ENCODE data around the gene BRD9. TPM values are rescaled to one million over a fixed set of nuclear protein-coding genes. Genes with fewer than 3 reads are reported as not detected.
"Not testable (repeated sequence)": the region's sequence is repeated elsewhere in the genome, so short reads cannot be mapped to it uniquely, and the experiment has no call there.

BRD9 gene
- total RNA-seq, 1 donor from 2014 or later: 60.5 TPM

- peaks cover 6% of the 10 kb centered on the region for H3K9me3 Mint-ChIP-seq
- peaks cover 24% of the 10 kb centered on the region for H3K27me3 Mint-ChIP-seq (ENCODE audit: low read depth)
- TF ChIP-seq CTCF (IDR thresholded peaks at IDR 0.05; ENCODE audit: unreplicated experiment): no peak
- H3K4me1 Mint-ChIP-seq: peaks cover 5% of the 10 kb centered on the region
- no peak overlapping the region for H3K4me3 Mint-ChIP-seq
- DNase-seq (ENCODE audit: low spot score in 2 of 2, unreplicated experiment in 2 of 2): no peak
- no peak overlapping the region for H3K27ac Mint-ChIP-seq
- H3K36me3 Mint-ChIP-seq: peaks cover 18% of the 10 kb centered on the region
These were observed 26.9 kb upstream of the BRD9 start for GRCh38 chr5:919356-920000.

- H3K27ac Mint-ChIP-seq; H3K9me3 Mint-ChIP-seq; H3K4me3 Mint-ChIP-seq; H3K4me1 Mint-ChIP-seq; DNase-seq (ENCODE audit: low spot score in 2 of 2, unreplicated experiment in 2 of 2): not testable (repeated sequence)
- peaks cover 18% of the 10 kb centered on the region for H3K36me3 Mint-ChIP-seq
- peaks cover 21% of the 10 kb centered on the region for H3K27me3 Mint-ChIP-seq (ENCODE audit: low read depth)
These were observed 26.1 kb upstream of the BRD9 start for GRCh38 chr5:918717-919116.

- no peak overlapping the region for H3K4me3 Mint-ChIP-seq
- peaks cover 6% of the 10 kb centered on the region for H3K9me3 Mint-ChIP-seq
- no peak overlapping the region for H3K27ac Mint-ChIP-seq
- peaks cover 16% of the 10 kb centered on the region for H3K36me3 Mint-ChIP-seq
- DNase-seq (ENCODE audit: low spot score in 2 of 2, unreplicated experiment in 2 of 2): no peak
- H3K27me3 Mint-ChIP-seq (ENCODE audit: low read depth): peaks cover 14% of the 10 kb centered on the region
- no peak for TF ChIP-seq CTCF (IDR thresholded peaks at IDR 0.05; ENCODE audit: unreplicated experiment)
- H3K4me1 Mint-ChIP-seq: peaks cover 1% of the 10 kb centered on the region
These were observed 24.1 kb upstream of the BRD9 start for GRCh38 chr5:916441-917293.

DNA sequence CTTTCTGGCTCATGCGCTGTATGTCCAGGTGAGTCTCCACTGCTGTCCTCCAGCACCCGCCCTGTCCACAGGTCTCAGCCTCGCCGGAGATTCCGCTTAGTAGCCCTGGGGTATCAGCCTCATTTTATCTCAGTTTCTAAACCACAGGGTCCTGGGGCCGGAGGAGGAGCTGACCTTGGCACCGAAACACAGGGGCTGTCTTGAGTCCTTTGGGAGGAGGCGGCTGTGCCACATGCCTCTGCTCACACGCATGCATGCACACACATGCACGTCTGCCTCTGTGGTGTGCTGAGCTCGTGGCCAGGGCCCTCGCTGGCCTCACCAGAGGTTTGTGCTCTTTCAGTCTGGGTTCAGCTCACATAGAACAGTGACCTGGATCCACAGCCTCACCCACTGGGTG, 23.3 kb upstream of the BRD9 start:
- peaks cover 8% of the 10 kb centered on the region for H3K27me3 Mint-ChIP-seq (ENCODE audit: low read depth)
- H3K27ac Mint-ChIP-seq: no peak overlapping the region
- peaks cover 1% of the 10 kb centered on the region for H3K4me1 Mint-ChIP-seq
- DNase-seq (ENCODE audit: low spot score in 2 of 2, unreplicated experiment in 2 of 2): no peak
- TF ChIP-seq CTCF (IDR thresholded peaks at IDR 0.05; ENCODE audit: unreplicated experiment): no peak
- H3K4me3 Mint-ChIP-seq: no peak overlapping the region
- H3K9me3 Mint-ChIP-seq: peaks cover 6% of the 10 kb centered on the region
- H3K36me3 Mint-ChIP-seq: peaks cover 16% of the 10 kb centered on the region

GRCh38 chr5:915346-915745, 22.7 kb upstream of the BRD9 start:
- H3K36me3 Mint-ChIP-seq: peaks cover 16% of the 10 kb centered on the region
- DNase-seq (ENCODE audit: low spot score in 2 of 2, unreplicated experiment in 2 of 2); H3K27ac Mint-ChIP-seq: not testable (repeated sequence)

DNA sequence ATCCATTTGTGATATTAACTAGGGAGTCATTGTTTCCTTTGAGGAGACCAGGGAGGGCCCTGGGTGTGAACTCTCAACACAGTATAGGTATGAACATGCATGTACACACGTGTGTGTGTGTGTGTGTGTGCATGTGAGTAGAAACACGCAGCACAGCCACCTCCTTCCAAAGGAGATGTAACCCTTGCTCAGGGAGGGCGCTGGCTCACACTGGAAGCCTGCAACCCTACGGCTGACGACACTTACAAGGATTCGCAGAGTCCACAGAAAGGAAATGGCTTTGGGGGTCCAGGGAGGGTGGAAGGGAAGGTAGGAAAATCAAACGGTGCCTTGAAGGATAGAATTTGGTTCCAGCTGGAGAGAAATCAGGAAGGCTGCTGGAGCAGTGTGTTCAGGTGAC, 22.0 kb upstream of the BRD9 start:
- H3K27ac Mint-ChIP-seq: no peak overlapping the region
- H3K4me3 Mint-ChIP-seq: no peak overlapping the region
- H3K36me3 Mint-ChIP-seq: peaks cover 16% of the 10 kb centered on the region
- no peaks in the 10 kb centered on the region for H3K27me3 Mint-ChIP-seq (ENCODE audit: low read depth)
- DNase-seq (ENCODE audit: low spot score in 2 of 2, unreplicated experiment in 2 of 2): no peak
- peaks cover 6% of the 10 kb centered on the region for H3K9me3 Mint-ChIP-seq
- TF ChIP-seq CTCF (IDR thresholded peaks at IDR 0.05; ENCODE audit: unreplicated experiment): no peak
- H3K4me1 Mint-ChIP-seq: no peaks in the 10 kb centered on the region

More at GRCh38 chr5:915346-915745, 22.7 kb upstream of the BRD9 start:
- not testable (repeated sequence) for H3K9me3 Mint-ChIP-seq; H3K4me1 Mint-ChIP-seq; H3K4me3 Mint-ChIP-seq; H3K27me3 Mint-ChIP-seq (ENCODE audit: low read depth)

All from mesothelial cell of epicardium (in vitro differentiated cells).